NOMO-1 (cell line): ENCODE results near the gene BSND.

ENCODE experiments used
- DNase-seq, 2 experiments: peaks; one replicate each; lab custom pipeline; 2025; ENCODE audit not compliant: unreplicated experiment in 2 of 2; lab: John Stamatoyannopoulos, UW

The BSND gene

DNA sequence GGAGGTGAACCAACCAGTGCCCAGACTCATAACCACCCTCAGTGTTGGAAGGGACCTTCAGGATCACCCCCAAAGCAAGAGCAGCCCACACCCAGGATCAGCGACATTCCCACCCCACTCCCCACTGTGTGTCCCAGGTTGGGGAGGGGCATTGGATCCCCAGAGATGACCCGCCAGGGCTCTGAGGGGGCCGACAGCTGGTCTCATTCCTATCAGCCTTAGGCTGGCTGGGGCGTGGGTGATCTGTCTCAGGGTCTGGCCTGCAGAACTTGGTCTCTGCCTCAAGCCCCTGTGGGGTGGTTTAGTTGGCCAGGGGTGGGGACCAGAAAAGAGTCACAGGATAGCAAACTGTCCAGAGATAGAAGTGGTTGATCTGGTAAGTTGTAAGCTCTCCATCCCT is 7.8 kb upstream of the BSND start:
- DNase-seq = no peak

DNA sequence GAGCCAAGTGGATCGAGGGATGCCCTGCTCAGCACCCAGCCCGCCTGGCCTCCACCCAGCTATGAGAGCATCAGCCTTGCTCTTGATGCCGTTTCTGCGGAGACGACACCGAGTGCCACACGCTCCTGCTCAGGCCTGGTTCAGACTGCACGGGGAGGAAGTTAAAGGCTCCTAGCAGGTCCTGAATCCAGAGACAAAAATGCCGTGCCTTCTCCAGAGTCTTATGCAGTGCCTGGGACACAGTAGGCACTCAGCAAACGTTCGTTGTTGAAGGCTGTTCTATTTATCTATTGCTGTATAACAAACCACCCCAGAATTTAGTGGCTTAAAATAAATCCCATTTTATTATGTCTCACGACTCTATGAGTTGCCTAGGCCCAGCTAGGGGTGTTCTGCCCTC is 6.8 kb upstream of the BSND start:
- DNase-seq = no peak

DNA sequence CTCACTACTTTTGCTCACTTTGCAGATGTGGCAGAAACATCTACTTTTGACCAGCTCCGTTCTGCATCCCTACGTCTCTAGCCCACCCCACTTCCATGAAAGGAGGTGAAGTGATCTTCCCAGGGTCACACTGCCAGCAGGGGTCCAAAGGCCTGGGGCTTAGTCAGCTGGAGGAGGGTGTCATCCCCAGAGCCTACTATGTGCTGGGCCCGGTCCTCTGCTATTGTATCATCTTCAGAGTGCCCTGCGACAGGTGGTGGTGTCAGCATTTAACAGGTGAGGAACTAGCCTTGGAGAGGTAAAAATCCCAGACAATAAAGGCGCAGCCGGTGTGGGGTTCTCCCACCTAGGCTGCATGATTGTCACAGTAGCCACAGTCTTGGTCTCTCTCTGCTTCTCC is 5.6 kb upstream of the BSND start:
- DNase-seq = no peak

DNA sequence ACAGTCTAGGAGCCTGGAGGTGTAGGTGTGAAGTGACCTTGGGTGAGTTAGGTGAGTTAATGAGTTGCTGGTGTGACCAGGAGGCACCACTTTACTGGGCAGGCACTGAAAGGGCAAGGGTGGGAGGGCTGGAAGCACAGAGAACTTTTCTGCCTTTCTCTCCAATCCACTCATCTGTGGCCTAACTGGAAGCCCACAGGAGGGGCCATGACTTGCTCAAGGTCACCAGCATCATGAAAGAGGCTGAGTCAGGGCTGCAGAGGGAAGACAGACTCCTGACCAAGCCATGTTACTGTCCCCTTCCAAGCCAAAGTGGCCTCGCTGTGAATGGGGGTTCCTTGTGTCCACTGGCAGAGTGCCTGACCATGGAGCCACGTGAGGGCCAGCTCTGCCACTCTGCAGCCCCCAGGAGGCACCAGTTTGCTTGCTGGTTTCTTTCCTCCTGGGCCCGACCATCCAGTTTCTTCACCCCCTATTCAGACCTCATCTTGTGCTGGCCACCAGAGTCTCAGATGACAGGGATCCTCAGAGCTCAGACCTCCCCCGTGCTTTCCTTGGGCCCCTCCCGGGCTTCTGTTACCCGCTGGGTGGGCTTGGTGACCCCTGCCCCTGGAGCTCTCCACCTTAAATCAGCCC is 4.3 kb upstream of the BSND start:
- no peak for DNase-seq

DNA sequence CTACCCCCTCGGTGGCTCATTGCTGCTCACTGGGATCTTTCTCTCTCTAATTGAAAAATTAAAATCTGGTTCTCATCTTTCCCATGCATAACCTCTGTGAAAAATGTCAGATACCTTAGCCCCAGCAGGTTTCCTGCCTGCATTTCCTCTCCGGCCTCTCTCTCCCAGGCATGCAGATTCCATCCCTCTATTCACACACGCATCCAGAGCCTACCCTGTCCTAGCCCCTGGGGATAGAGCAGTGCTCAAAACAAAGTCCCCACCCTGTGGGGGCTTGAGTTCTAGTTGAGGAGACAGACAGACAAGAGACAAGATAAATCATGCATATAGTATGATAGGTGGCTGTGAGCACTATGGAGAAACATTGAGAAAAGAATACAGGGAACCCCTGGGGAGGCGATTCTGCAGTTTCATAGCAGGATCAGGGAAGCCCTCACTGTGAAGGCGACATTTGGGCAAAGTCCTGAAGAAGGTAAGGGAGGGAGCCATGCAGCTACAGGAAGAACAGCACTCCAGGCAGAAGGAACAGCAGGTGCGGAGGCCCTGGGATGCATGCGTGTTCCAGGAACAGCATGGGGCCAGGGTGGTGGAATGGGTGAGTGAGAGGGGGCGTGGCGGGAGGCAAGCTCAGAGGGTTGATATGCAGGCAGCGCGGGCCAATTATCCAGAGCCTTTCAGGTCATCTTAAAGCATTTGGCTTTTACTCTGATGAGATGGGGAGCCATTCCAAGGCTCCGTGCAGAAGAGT is 3.5 kb upstream of the BSND start:
- DNase-seq = no peak

DNA sequence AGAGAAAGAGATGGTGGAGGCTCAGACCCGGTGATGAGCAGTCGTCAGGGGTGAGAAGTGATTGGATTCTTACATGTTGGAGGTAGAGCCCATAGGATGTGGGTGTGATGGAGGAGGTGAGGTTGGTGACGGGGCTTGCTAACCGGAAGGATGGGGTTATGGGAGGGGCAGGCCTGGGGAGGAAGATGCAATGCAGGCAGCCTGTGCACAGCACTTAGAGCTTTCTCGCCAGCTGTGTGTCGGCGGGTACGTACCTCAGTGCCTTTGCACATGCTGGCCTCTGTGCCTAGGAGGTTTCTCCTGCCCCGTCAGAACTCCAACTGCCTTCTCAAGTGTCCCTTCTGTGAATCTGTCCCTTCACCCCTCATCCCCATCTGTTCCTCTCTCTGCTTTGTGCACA is 2.9 kb upstream of the BSND start:
- no peak for DNase-seq

DNA sequence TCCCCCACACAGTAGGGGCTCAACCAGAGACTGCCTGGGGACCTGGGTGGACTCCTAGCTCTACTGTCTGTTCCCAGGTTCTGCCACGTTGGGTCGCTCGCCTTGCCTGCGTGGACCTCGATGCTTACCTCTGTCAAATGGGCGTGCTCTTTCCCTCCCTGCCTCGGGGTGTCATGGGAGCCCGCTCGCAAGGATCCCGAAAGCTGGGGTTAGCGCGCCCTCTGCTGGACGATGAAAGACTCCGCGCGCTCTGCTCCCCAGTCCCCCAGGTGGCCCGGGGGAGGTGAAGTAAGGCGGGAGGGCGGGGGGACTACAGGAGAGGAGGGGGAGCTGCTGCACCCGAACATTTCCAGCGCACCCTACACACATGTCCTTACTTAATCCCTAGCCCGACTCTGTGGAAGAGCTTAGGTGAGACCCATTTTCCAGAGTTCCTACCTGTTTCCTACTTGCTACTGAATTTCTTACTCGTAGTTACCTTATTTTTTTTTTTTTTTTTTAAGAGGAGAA is 2.3 kb upstream of the BSND start:
- DNase-seq = peak; percentile 37 to 52

DNA sequence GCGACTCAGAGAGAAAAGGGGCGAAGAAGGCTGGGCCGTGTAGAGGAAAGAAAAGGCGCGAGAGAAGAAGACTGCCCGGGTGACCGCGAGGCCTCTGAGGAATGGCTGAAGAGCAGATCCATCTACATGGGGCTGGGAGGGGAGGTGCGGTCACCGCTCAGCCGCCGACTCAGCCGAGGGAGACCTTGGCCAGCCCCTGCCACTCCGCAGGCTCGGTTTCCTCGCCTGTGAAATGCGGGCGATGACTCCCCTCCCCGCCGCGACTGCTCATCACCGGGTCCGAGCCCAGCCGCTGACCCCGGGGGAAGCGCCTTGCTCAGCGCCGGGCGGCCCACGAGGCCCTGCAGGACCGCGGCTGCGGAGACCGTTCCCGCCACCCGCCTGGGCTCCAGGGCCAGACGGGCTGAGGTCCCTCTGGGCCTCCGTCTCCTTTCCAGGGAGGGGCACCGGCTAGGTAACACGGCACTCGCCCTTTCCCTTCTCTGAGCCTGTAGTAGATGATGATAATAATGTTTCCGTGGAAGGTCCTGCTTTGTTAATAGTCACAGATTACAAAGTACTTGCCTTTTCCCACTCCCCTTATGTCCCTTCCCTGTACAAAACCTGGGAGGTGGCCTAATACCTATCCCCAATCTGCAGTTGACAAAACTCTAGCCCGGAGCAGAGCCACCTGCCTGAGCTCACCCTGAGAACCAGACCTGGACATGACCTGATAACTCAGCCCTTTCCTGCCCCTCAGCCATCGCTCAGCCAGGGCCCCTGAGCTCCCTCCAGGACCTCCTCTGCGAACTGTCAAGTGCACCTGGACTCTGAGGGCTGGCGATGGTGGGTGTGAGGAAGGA is 1.6 kb upstream of the BSND start:
- no peak for DNase-seq

DNA sequence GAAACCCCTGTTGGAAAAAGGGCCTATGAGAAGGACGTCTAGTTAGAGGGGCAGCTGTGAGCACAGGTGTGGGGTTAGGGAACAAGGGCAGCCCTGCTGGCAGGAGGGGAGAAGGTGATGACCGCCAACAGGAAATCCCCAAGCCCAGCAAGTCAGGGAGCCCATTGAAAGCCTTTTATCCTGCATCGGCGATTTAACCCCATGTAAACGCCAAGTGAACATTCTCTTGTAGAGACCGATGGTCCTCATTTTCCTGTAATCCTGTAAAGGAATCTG is 1.1 kb upstream of the BSND start:
- DNase-seq = no peak

DNA sequence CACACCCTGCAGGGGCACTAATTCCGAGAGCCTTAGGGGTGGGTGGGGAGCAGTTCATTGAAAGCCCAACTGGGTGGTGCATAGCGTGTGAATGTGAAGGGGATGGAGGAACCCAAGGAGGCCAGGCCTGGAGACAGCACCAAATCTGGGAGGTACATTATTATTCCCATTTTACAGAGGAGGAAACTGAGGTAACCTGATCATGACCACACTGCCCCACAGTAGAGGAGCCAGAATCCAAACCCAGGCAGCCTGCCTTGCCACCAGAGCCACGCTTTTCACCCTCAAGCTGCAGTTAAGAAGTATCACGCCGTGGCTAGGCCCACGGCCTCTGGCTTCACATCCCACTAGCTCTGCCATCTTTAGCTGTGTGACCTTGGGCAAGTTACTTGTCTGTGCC is 633 bp upstream of the BSND start:
- no peak for DNase-seq

DNA sequence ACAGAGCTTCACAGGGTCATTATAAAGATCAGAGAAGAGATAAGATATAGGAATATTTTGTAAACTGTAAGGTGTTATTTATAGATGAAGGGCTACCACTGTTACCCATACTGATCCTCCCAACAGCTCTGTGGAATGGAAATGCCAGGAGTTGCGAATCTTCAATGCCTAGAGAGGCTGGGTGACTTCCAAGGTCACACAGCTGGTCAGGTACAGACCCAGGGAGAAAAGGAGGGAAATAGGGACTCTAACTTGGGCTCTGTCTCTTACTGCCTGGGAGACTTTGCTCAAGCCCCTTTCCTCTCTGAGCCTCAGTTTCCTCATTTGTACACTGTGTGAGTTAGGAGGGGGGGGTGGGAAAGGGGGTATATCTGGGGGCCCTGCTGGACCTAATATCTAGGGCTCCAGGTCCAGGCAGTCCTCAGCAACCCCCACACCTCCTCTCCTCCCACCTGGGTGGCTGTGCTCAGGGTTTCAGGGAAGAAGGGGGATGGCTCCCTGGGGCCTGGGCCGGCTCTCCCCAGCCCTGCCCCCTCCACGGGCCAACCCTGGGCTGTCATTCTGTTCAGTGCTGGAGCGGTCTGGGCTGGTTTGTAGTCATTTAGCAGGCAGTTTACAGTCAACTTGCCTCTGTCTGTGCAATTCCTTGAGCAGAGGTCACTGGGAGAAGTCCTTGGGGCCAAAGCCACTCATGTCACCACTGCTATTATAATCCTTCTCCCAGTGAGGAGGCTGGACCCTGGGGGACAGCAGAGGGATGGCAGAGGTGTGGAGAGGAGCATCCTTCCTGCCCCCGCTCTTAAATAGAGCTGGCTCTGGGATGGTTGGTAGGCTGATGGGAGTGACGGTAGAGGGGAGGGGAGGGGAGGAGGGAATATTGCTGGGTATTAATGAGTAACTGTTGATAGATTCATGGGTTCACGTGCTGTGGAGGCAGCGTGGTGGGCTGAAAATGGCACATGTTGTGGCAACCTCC is 1.7 kb downstream of the BSND start:
- no peak for DNase-seq

DNA sequence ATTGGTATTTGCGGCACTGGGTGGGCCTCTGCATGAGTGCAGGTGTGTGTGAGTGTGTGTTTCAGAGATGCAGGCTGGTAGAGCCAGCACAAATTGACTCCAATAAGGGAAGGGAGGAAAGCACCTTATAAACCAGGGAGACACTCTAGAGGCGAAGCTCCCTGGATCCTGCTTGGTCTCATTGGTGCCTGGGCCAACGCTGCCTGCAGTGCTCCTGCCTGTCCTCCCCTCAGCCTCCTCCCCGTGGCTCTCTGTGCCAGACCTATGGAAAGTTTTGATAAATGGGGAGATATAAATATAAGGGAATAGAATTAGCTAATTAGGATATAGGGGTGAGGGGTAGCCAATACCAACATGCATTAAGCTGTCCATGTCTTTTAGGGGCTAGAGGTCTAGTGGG is 2.6 kb downstream of the BSND start:
- no peak for DNase-seq

DNA sequence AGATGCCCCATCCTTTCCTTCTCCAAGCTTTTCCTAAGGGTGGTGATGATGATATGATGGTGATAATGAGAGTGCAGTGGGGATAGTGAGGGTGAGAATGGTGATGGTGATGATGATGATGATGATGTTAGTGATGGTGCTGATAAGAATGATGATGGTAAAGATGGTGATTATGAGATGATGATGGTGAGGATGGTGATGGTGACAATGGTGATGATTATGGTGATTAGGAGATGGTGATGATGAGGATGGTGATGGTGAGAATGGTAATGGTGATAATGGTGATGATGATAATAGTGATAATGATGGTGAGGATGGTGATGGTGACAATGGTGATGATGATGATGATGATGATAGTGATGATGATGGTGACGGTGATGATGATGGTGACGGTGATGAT is 4.0 kb downstream of the BSND start:
- no peak for DNase-seq

DNA sequence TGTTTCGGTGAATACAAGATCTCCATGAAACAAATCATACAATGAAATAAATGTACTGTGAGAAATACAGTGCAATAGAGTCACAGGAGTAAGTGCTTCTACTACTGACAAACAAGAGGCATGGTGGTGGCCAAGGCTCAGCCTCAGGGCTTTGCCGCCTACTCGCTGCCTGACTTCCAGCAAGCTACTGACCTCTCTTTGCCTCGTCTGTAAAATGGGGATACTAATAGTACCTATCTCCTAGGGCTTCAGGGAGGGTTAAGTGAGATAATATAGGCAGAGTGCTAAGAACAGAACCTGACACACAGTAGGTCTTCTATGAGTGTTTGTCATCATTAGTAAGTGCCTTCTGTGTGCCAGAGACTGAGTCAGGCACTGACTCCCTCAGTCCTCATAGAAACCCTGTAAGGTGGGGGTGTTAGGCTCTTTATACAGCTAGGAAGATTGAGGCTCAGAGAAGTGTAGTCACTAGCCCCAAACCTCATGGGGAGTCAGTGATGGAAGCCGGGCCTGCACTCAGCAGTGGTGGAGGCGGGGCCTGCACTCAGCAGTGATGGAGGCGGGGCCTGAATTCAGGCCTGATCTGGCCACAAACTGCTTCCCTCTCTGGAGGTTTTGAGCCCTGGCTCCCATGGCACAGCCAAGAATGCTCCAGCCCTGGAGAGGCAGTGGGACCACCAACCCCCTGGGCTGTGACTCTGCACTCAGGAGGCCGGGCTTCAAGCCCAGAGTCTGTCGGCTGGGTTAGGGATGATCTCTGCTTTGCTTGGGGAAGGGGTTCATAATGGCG is 6.8 kb downstream of the BSND start:
- DNase-seq = no peak

DNA sequence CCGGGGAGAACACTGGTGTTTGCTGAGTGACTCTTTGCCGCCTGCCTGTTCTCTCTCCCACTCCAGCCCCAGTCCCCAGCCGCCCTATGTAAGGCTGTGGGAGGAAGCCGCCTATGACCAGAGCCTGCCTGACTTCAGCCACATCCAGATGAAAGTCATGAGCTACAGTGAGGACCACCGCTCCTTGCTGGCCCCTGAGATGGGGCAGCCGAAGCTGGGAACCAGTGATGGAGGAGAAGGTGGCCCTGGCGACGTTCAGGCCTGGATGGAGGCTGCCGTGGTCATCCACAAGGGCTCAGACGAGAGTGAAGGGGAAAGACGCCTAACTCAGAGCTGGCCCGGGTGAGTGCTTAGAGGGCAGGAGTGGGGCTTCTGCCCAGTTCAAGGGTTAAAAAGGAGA is 8.2 kb downstream of the BSND start:
- no peak for DNase-seq

DNA sequence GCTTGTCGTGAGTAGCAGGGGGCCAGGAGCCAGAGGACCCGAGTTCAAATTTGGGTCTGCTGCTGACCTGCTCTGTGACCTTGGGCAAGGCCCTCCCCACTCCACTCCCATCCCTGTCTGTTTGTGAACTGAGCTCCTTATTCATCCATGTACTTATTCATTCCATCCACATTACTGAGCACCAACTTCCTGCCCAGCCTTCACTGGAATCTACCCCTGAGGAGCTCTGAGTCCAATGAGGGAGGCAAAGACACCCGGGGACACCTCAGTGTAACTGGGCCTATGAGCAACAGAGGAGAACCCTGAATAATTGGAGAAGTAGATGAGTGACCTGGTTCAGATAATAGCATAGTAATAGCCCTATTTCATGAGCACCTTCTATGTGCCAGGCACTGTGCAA is 8.9 kb downstream of the BSND start:
- no peak for DNase-seq

DNA sequence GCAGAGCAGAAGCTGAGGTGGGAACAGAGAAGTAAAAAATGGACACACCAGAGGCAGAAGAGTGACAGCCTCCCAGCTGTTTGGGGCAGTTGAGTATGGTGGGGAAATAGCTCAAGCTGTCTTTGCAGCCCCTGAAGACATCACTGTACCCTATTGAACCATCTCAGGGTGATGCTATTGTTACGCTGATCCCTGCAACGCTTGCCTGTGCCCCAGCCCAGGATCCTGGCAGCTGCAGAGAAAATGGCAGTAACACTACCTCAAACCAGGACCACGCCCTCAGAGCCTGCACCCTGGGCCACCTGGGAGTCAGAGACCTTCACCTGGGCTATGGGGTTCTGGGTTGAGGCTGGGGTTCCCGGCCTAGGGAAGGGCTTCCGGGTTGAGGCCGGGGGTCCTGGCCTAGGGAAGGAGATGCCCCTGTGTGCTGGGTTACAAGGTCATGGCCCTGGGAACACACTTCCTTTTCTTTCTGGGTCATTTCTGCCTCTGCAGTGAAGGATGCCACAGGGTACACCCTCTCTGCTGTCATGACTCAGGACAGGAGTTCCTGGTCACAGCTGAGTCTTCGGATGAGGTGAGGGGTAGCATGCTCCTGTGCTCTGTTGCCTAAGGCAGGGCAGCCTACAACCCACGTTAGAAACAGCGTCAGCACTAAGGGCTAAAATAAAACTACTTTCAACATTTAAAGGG is 11.6 kb downstream of the BSND start:
- no peak for DNase-seq

DNA sequence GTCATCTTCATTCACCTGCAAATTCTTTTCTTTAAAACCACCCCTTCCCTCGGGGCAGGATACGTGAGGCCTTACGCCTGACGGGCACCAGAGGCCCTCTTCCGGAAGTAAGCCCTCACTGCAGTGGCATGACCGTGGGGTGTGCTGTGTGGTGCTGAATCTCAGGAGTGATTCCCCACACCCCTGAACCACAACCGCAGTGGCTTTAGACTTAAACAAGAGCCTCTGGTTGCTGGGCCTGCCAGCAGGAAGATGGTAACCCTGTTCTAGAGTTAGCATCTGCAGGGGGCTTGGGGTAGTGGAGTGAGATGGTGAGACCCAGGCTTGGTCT is 12.1 kb downstream of the BSND start:
- no peak for DNase-seq

DNA sequence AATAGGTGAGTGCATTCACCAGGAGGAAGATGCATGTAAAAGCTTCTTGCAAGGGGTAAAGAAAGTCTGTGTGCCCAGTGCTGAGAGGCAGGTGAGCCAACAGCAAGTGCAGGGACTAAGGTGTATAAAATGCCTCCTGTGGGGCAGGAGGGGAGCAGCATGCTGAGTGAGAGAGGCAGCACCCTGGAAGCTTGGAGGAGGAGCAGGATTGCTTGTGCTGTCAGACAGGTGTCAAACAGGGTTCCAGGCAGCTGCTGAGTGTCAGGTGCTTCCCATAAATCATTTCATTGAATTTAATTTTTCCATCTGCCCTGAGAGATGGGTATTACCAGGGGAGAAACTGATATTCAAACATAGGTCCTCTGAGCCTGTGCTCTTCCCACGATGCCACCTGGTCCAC is 13.9 kb downstream of the BSND start:
- DNase-seq = no peak

DNA sequence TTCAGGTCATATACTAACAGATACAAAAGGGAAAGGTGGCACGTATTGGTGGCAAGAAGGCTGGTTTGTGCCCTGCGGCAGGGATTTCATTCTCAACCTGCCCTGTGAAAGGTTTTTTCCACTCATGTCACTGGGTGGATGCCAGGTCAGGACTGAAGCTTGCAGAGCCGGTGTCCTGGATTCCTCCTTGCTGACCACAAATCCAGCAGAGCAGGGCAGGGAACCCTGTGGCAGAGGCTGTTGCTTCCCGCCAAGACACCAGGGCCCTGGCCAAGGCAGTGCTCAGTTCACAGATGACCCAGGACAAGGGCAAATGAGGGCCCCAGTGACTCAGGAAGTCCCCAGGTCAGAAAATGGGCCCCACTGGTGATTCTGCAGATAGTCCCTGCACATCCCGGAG is 16.4 kb downstream of the BSND start:
- DNase-seq = no peak
